ENCODE results near the gene CCNY.

CCNY gene

GRCh38 chr10:35331894-35332640 is 4.2 kb upstream of the CCNY start:
- DNase-seq (ENCODE audit: low spot score) (peak; percentile 65), FAIRE-seq (peak; percentile 71)

GRCh38 chr10:35334297-35334696 is 2.0 kb upstream of the CCNY start:
- FAIRE-seq: no peak
- no peak for DNase-seq (ENCODE audit: low spot score)

DNA sequence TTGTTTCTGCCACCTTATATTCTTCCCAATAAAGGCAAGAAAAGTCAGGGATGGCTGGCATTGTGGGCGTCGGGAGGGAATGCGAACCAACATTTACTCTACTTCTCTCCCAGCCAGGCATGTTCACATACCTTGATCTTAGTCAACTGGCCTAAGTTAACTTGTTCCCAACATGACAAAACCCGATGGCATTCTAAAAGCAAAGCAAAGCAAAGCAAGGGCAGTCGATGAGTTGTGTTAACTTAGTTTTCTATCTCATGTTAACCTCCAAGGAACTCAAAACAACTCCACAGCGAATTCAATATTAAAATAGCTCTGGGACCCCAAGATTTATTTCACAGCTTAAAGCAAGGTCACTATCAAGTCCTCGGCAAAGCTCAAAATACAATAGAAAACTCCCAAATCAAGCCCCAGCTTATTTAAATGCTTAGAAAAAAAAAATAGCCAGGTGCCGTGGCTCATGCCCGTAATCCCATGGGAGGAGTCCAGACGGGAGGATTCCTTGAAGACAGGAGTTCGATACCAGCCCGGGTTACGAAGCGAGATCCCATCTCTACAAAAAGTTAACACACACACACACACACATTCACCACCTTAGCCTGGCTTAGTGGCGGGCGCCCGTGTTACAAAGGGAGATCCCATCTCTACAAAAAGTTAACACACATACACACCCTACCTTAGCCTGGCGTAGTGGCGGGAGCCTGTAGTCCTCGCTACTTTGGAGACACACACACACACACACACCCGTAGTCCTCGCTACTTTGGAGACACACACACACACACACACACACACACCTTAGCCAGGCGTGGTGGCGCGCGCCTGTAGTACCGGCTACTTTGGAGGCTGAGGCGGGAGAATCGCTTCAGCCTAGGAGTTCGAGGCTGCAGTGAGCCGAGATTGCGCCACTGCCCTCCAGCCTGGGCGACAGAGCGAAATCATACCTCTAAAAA is 901 bp upstream of the CCNY start:
- DNase-seq (ENCODE audit: low spot score): no peak

DNA sequence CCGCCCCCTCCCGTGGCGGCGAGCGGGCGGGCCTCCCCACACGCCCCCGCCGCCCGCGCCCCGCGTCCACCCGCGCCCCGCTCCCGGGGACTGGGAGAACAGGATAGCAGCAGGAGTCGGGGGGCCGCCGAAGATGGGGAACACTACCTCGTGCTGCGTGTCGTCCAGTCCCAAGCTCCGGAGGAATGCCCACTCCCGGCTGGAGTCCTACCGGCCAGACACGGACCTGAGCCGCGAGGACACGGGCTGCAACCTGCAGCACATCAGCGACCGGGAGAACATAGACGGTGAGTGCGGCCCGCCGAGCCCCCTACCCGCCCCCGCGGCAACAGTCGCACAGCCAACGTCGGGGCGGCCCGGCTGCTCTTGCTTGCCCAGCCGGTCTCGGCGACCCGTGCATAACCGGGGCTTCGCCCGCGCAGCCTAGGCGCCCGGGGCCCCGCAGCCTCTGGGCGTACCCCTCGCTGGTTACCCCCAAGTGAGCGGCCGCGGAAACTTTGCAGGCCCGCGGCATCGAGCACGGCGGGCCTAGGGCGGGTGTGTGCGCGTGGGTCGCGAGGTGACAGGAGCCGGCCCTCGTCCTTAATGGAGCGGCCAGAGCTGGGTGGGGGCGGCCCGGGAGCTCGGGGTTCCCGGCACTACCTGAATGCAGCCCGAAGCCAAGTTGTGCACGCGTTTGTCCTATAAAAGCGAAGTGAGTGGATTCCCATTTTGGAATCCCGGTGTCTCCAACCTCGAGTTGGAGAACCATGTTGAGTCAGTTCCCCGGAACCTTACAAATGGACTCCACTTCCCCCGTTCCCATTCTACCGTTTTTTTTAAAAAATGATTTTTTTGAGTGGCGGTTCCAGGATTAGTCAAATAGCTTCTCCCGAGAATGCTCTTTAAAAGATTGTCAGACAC is 863 bp downstream of the CCNY start:
- DNase-seq (ENCODE audit: low spot score) (peak; percentile 45), FAIRE-seq (no peak)

More for the DNA sequence above, 901 bp upstream of the CCNY start:
- peak; percentile 86 for FAIRE-seq

GRCh38 chr10:35339942-35340341 is 3.6 kb downstream of the CCNY start:
- FAIRE-seq: no peak
- no peak for DNase-seq (ENCODE audit: low spot score)

GRCh38 chr10:35340975-35341374 is 4.7 kb downstream of the CCNY start:
- DNase-seq (ENCODE audit: low spot score): no peak
- no peak for FAIRE-seq

DNA sequence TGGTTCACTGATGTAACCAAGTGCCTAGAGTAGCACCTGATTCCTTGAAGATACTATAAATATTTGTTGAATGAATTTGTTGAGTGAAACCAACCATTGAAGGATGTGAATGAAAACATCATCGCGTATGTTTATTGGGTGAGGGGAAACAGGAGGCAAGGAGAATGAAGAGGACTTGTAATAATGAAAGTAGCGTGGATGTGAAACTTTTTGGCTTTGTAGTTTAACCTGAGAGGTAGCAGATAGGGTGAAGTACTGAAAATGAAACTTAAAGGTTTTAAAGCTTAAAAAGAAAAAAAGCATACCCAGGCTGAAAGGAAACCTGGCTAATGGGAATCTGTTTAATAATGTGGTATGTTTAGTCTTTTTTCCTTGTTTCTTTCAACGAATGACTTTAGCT is 5.2 kb downstream of the CCNY start:
- DNase-seq (ENCODE audit: low spot score): no peak
- FAIRE-seq: no peak

DNA sequence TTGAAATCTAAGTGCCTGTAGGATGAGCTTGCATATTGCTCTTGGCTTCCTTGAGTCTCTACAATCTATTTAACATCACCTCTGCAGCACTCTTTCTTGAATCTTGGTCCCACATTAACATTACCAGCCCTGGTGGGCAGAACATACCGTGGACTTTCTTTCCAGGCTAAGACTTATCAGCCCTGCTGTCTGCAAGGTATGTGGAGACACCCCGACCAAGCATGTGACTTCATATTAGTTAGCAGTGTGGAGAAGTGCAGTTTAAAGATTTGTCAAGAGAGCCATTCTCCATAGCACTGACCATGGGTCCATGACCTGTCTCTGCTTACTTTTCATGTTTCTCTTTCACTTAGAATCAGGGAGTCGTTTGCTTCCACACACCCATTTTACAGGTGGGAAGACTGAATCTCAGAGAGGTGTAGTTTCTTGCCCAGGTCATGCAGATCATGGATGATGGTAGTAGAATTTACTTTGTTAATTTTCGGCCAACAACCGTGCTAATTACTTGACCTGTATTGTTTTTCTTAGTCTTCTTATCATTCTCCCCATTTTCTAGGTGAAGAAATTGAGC is 6.0 kb downstream of the CCNY start:
- FAIRE-seq: no peak
- no peak for DNase-seq (ENCODE audit: low spot score)

DNA sequence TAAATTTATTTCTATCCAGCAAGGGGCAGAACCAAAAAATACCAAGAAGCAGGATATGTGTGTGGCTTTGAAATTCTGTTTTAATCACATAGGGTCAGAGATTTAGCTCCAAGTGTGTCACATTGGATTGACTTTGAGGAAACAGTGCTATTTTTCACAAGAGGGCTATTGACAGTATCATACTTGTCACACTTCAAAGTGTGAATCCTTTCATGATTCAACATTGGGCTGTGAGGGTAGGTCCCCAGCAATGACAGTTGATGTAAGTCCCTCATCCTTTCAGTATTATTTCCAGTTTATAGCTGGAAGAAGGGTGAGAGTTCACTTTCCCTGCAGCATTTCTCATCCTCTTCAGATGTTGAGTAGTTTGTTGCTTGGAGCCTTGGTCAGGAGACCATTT is 7.4 kb downstream of the CCNY start:
- FAIRE-seq: no peak
- DNase-seq (ENCODE audit: low spot score): no peak

GRCh38 chr10:35345383-35345742 is 9.1 kb downstream of the CCNY start:
- DNase-seq (ENCODE audit: low spot score): no peak
- FAIRE-seq: no peak

- no peak for FAIRE-seq
- DNase-seq (ENCODE audit: low spot score): no peak
Observed at GRCh38 chr10:35346248-35346647, 9.9 kb downstream of the CCNY start.

GRCh38 chr10:35347121-35347562 is 10.8 kb downstream of the CCNY start:
- no peak for DNase-seq (ENCODE audit: low spot score)
- no peak for FAIRE-seq

DNA sequence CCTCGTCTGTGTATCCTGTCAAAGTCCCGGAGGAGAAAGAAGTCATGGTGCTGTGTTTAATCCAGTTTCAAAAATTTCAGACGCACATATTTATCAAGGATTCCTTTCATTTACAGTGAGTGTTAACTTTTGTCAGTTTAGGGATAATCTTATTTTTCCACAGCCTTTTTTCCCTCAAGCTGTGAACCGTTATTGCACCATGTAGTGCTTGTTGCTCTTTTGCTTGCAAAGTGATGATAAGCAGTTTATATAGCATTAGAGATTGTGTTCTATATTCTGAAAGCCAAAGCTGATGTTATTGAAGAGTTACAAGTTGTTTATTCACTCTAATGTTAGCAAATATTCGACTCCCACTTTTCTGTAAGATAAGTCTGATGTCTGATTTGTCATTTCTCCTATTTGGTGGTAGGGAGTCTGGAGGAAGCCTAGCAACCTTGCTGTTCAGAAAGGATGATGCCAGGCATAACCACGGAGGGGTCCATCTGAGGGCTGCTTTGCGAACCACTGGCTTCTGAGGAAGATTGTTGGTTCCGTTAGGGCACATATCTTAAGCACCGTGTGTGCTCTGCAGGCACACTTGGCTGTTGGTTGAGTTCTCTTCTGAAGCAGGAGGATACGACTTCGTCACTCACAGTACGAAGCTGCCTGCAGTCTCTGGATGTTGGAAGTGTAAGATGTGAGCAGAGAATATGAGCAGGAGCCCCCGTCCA is 11.7 kb downstream of the CCNY start:
- no peak for DNase-seq (ENCODE audit: low spot score)
- no peak for FAIRE-seq

GRCh38 chr10:35348609-35349388 is 12.5 kb downstream of the CCNY start:
- no peak for DNase-seq (ENCODE audit: low spot score)
- no peak for FAIRE-seq

GRCh38 chr10:35349389-35349915 is 13.1 kb downstream of the CCNY start:
- FAIRE-seq (no peak), DNase-seq (ENCODE audit: low spot score) (no peak)

DNA sequence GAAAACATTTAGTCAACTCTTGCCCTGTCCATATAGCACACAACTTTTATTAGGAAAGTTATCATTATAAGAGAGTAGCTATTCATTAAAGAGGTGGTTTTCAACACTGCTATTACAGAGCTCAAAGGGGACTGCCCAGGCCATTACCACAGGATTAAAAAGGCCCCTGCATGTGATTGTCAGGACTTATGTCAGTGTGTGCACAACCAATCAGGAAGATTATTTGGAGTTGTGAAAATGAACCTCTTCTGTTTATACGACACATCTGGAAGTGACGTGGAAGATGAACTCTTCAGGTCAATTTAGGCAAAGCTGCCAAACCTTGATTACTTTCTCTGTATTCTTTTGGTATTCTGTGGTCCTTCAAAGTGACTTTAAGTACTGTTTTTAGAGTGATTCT is 14.7 kb downstream of the CCNY start:
- no peak for FAIRE-seq

DNA sequence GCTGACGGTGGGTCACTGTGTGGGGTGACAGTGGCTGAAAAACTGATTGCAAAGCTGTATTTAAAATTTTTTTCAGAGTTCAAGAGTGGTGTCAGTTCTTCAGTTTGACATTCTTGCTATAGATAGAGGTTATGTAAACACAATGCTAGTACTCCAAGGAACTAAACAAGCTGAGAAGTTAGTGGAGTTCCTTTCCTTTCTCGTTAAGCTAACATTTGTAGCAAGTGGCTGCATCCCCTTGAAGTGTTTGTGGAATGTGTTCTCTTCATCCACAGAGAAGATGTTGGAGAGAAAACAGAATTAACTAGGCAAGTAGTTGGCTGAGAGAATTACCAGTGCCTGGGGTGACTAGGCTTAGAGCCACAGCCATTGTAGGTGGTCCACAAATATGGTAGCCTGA is 15.8 kb downstream of the CCNY start:
- FAIRE-seq (no peak), DNase-seq (ENCODE audit: low spot score) (no peak)

More for the DNA sequence above, 14.7 kb downstream of the CCNY start:
- DNase-seq (ENCODE audit: low spot score): no peak

DNA sequence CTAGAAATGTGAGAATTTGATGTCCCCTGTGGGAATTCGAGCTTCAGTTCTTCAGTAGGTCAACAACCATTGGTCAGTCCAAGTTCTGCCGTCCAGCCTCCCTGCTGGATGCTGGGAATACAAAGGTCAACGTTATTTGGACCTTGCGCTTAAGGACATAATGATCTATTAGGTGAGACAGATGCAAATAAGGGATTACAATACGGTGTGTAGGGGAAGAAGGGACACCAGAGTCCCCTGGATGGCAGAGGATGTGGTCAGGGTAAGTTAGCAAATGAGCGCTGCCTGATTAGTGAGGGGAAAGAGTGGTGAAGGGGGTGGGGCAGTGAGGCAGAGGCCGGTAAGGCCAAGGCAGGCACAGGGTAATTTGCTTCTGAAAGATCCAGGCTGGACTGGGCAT is 16.2 kb downstream of the CCNY start:
- no peak for DNase-seq (ENCODE audit: low spot score)
- FAIRE-seq: no peak

DNA sequence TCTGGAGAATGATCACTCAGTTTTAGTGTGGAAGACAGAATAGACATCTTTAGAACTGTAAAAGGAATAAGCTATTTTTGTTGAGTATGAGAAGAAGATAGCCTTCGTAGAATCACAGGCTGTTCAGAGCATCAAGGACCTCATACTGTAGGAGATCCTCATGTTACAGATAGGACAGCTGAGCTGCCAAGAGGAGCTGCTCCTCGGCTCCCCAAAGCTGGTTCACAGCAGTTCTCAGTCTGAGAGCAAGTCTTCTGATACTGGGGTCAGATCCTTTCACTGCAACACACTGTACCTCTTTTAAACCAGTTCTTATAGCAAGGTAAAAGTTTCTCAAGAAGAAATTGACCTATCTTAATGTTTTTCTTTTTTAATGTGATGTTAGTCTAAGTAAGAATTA is 17.1 kb downstream of the CCNY start:
- no peak for DNase-seq (ENCODE audit: low spot score)
- FAIRE-seq: no peak

All from urothelium cell line (cell line).